Mesenchymal stem cell (in vitro differentiated cells and primary cell): Measurements from ENCODE around the gene IGFBP2.

Experiments
- DNase-seq: peaks from one replicate; pipeline ENCODE4 v3.0.0-alpha.2; 2013
- H2AFZ ChIP-seq: one replicate; pipeline ENCODE4 v1.6.1; 2013; ENCODE audit warnings: low read depth, mild to moderate bottlenecking, control low read depth, inconsistent platforms, low read length, moderate library complexity
- H2AK5ac ChIP-seq: 2 replicates; pipeline ENCODE4 v1.6.1; 2013; ENCODE audit warnings: low read length, moderate library complexity, mild to moderate bottlenecking, inconsistent platforms; ENCODE audit not compliant: severe bottlenecking
- H2BK120ac ChIP-seq: one replicate; pipeline ENCODE4 v1.6.1; 2013; ENCODE audit warnings: low read depth, mild to moderate bottlenecking, inconsistent platforms, low read length, moderate library complexity
- H2BK12ac ChIP-seq, 2 experiments: one replicate each; pipeline ENCODE4 v1.6.1; 2013; ENCODE audit warnings: inconsistent platforms in 2 of 2, low read length in 2 of 2, mild to moderate bottlenecking in 2 of 2, moderate library complexity in 2 of 2, control low read depth in 1 of 2
- H2BK15ac ChIP-seq: one replicate; pipeline ENCODE4 v1.6.1; 2013; ENCODE audit warnings: mild to moderate bottlenecking, low read depth, inconsistent platforms; ENCODE audit not compliant: poor library complexity, severe bottlenecking
- H2BK5ac ChIP-seq: 2 replicates; pipeline ENCODE4 v1.6.1; 2013; ENCODE audit warnings: low read depth, mild to moderate bottlenecking, low read length, control low read depth, inconsistent platforms; ENCODE audit not compliant: poor library complexity, severe bottlenecking
- H3K14ac ChIP-seq, 2 experiments: one replicate each; pipeline ENCODE4 v1.6.1; 2013; ENCODE audit warnings: inconsistent platforms in 2 of 2, low read length in 2 of 2, control low read depth in 1 of 2, mild to moderate bottlenecking in 1 of 2, moderate library complexity in 1 of 2
- H3K18ac ChIP-seq, 2 experiments: one replicate each; pipeline ENCODE4 v1.6.1; 2013; ENCODE audit warnings: inconsistent platforms in 2 of 2, low read length in 2 of 2, control low read depth in 1 of 2, low read depth in 1 of 2, mild to moderate bottlenecking in 1 of 2
- H3K23ac ChIP-seq, 2 experiments: one replicate each; pipeline ENCODE4 v1.6.1; 2013; ENCODE audit warnings: inconsistent platforms in 2 of 2, low read length in 2 of 2, mild to moderate bottlenecking in 2 of 2, moderate library complexity in 2 of 2, control low read depth in 1 of 2
- H3K27ac ChIP-seq: 2 replicates; pipeline ENCODE4 v1.5.1; 2013; ENCODE audit warnings: mild to moderate bottlenecking, moderate library complexity, low read length, control low read depth, inconsistent platforms; ENCODE audit not compliant: poor library complexity, severe bottlenecking
- H3K27me3 ChIP-seq, 2 experiments: 2 replicates each; pipeline versions ENCODE4 v1.6.1 to v1.7.0; 2013; ENCODE audit warnings: low read length in 2 of 2, mild to moderate bottlenecking in 2 of 2, moderate library complexity in 2 of 2, control low read depth in 1 of 2, inconsistent platforms in 1 of 2; ENCODE audit not compliant: control insufficient read depth in 1 of 2, insufficient read depth in 1 of 2
- H3K36me3 ChIP-seq, 2 experiments: 2 replicates each; pipeline versions ENCODE4 v1.6.1 to v1.7.0; 2013; ENCODE audit warnings: low read length in 2 of 2, control low read depth in 1 of 2, inconsistent platforms in 1 of 2, low read depth in 1 of 2, mild to moderate bottlenecking in 1 of 2; ENCODE audit not compliant: insufficient read depth in 2 of 2, control insufficient read depth in 1 of 2
- H3K4ac ChIP-seq, 2 experiments: one replicate each; pipeline ENCODE4 v1.6.1; 2013; ENCODE audit warnings: inconsistent platforms in 2 of 2, low read length in 2 of 2, mild to moderate bottlenecking in 2 of 2, moderate library complexity in 2 of 2, control low read depth in 1 of 2, low read depth in 1 of 2
- H3K4me1 ChIP-seq: 2 replicates; pipeline ENCODE4 v1.6.1; 2013; ENCODE audit warnings: low read depth, low read length, control low read depth; ENCODE audit not compliant: control insufficient read depth, insufficient read depth
- H3K4me2 ChIP-seq: 2 replicates; pipeline ENCODE4 v1.6.1; 2013; ENCODE audit warnings: low read length, mild to moderate bottlenecking, inconsistent platforms; ENCODE audit not compliant: poor library complexity, severe bottlenecking
- H3K4me3 ChIP-seq, 2 experiments: 2 replicates each; pipeline versions ENCODE4 v1.5.1 to v1.7.0; 2013; ENCODE audit warnings: low read length in 2 of 2, mild to moderate bottlenecking in 2 of 2, control low read depth in 1 of 2, low read depth in 1 of 2; ENCODE audit not compliant: insufficient read depth in 1 of 2
- H3K79me1 ChIP-seq: replicated peaks from 2 replicates; pipeline ENCODE4 v1.6.1; 2013; ENCODE audit warnings: mild to moderate bottlenecking, control low read depth, low read length, inconsistent platforms; ENCODE audit not compliant: poor library complexity, severe bottlenecking
- H3K9ac ChIP-seq: 2 replicates; pipeline ENCODE4 v1.7.0; 2013; ENCODE audit warnings: mild to moderate bottlenecking, low read length, moderate library complexity
- H3K9me3 ChIP-seq: 2 replicates; pipeline ENCODE4 v1.7.0; 2013; ENCODE audit warnings: mild to moderate bottlenecking, low read length; ENCODE audit not compliant: control insufficient read depth
- H4K8ac ChIP-seq: one replicate; pipeline ENCODE4 v1.6.1; 2013; ENCODE audit warnings: inconsistent platforms, mild to moderate bottlenecking, low read length, moderate library complexity
- H4K91ac ChIP-seq: one replicate; pipeline ENCODE4 v1.6.1; 2013; ENCODE audit warnings: mild to moderate bottlenecking, low read length, inconsistent platforms
- WGBS: methylation state at CpG from one replicate; pipeline ENCODE4 v1.1.7; 2013; ENCODE audit warnings: mixed read lengths; 5-methylcytosine and 5-hydroxymethylcytosine counted together

Gene IGFBP2

GRCh38 chr2:216601632-216602409 lies 31.4 kb upstream of the IGFBP2 start:
- no peaks in the 10 kb centered on the region for H3K36me3 ChIP-seq
- no peak overlapping the region for H2AK5ac ChIP-seq
- H2BK12ac ChIP-seq, result no peak overlapping the region
- H3K4me1 ChIP-seq, result peaks cover 7% of the 10 kb centered on the region
- no peak overlapping the region for H3K4ac ChIP-seq
- H4K91ac ChIP-seq, result no peak overlapping the region
- H2BK120ac ChIP-seq, result no peak overlapping the region
- WGBS, result 90% methylated on average over 12 of the region's 12 CpGs
- H3K79me1 ChIP-seq, result no peaks in the 10 kb centered on the region
- H3K4me2 ChIP-seq, result no peak overlapping the region
- no peak for DNase-seq
- no peak overlapping the region for H3K27ac ChIP-seq
- H2BK5ac ChIP-seq, result no peak overlapping the region
- no peak overlapping the region for H3K18ac ChIP-seq
- H3K4me3 ChIP-seq, result no peak overlapping the region
- no peak overlapping the region for H3K23ac ChIP-seq
- no peak overlapping the region for H3K9ac ChIP-seq
- H4K8ac ChIP-seq, result no peak overlapping the region
- no peak overlapping the region for H2BK15ac ChIP-seq
- no peak overlapping the region for H2AFZ ChIP-seq
- H3K14ac ChIP-seq, result no peak overlapping the region
- no peaks in the 10 kb centered on the region for H3K9me3 ChIP-seq
- peaks cover 33 to 57% of the 10 kb centered on the region in 2 experiments for H3K27me3 ChIP-seq

DNA sequence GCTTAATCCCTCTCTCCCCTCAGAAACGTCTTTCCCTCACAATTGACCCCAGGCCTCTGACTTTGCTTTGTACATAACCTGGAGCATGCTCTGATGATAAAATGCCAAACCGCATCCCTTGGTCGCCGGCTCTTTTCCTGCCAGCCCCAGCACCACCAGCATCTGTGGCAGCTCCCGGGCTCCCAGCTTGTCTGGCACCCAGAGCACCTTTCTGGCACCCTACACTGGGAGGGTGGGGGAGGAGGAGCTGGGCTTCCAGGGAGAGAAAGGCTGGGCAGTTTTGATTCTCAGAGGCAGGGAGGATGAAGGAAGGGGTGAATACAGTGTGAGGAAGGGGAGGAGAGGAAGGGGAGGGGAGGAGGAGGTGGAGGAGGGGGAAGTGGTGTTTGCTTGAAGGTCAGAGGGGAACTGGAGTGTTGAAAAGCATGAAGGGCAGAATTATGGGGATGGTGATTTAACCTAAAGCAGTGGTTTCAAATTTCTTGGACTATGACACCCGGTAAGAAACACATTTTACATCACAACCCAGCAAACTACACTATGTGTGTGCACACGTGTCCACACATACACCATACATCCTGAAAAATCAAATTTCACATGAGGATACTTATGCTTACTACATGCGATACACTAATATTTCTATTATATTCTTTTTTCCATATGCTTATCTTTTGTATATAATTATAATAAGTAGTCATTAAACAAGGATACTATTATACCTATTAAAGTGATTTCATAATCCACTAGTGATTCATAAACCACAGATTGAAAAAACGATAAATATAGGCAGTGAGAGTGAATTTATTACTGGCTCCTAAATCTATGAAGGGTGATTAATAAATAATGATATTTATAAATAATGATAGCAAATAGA lies 30.0 kb upstream of the IGFBP2 start:
- H3K14ac ChIP-seq, result no peak overlapping the region

DNA sequence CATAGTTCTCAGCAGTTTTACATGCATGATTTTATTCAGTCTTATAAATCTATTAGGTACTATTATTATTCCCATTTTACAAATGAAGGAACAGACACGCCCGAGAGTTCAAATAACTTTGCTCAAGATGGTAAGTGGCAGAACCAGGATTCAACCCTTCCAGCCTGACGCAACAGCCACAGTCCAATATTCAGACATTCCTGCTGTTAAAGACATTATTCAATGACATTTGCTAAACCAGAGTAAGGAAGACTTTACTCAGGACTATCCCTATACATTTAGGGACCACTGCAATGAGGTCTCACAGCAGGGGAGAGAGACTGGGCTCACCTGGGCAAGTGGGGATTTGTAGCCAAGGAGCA lies 29.4 kb upstream of the IGFBP2 start:
- Histone ChIP-seq H4K8ac (no peak overlapping the region), H2AFZ (no peak overlapping the region), H2BK12ac (no peak overlapping the region), H3K9me3 (no peaks in the 10 kb centered on the region), H3K4ac (no peak overlapping the region), H3K27me3 (peaks cover 45 to 76% of the 10 kb centered on the region in 2 experiments), H2AK5ac (no peak overlapping the region), H3K36me3 (no peaks in the 10 kb centered on the region), H4K91ac (no peak overlapping the region), H3K4me3 (no peak overlapping the region), H3K9ac (no peak overlapping the region), H2BK5ac (no peak overlapping the region), H3K4me2 (no peak overlapping the region), H2BK15ac (no peak overlapping the region), H2BK120ac (no peak overlapping the region), H3K18ac (no peak overlapping the region), H3K4me1 (peaks cover 6% of the 10 kb centered on the region), H3K79me1 (no peaks in the 10 kb centered on the region), H3K27ac (no peak overlapping the region), H3K14ac (no peak overlapping the region), H3K23ac (no peak overlapping the region)
- 95% methylated on average over 3 of the region's 3 CpGs for WGBS
- DNase-seq, result no peak

More for the DNA sequence above, 30.0 kb upstream of the IGFBP2 start:
- no peak overlapping the region for H2BK5ac ChIP-seq
- H3K23ac ChIP-seq, result no peak overlapping the region
- no peaks in the 10 kb centered on the region for H3K9me3 ChIP-seq
- H2BK12ac ChIP-seq, result no peak overlapping the region
- no peaks in the 10 kb centered on the region for H3K36me3 ChIP-seq
- no peak overlapping the region for H2BK120ac ChIP-seq
- H3K79me1 ChIP-seq, result no peaks in the 10 kb centered on the region
- peaks cover 6% of the 10 kb centered on the region for H3K4me1 ChIP-seq
- no peak overlapping the region for H2AK5ac ChIP-seq
- H3K27ac ChIP-seq, result no peak overlapping the region
- peaks cover 45 to 71% of the 10 kb centered on the region in 2 experiments for H3K27me3 ChIP-seq
- no peak overlapping the region for H4K91ac ChIP-seq
- WGBS, result 75% methylated on average over 7 of the region's 9 CpGs
- no peak overlapping the region for H3K9ac ChIP-seq
- H2AFZ ChIP-seq, result no peak overlapping the region
- H3K4me2 ChIP-seq, result no peak overlapping the region
- DNase-seq, result no peak
- H2BK15ac ChIP-seq, result no peak overlapping the region
- no peak overlapping the region for H3K4me3 ChIP-seq
- H4K8ac ChIP-seq, result no peak overlapping the region
- no peak overlapping the region for H3K4ac ChIP-seq
- no peak overlapping the region for H3K18ac ChIP-seq

DNA sequence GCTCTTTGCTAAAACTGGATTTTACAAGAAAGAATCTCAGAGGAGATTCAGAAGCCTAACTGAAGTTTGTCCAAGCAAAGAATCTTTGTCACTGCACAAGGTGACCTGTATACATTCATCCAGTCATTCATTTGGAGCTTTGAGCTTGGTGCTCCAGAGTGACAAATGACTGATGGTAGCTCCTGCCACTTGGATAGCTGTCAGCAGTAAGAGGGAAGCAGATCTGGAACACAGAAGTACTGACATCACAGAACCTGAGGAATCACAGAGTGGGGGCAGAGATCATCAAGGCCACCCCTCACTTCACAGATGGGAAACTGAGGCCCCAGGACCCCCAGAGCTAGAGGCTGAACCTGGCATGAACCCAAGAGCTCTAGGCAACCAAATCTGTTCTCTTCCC lies 28.8 kb upstream of the IGFBP2 start:
- Histone ChIP-seq H4K91ac (no peak overlapping the region), H4K8ac (no peak overlapping the region), H3K36me3 (no peaks in the 10 kb centered on the region), H2BK12ac (no peak overlapping the region), H2AK5ac (no peak overlapping the region), H3K27ac (no peak overlapping the region), H2BK15ac (no peak overlapping the region), H3K27me3 (peaks cover 45 to 80% of the 10 kb centered on the region in 2 experiments), H2BK120ac (no peak overlapping the region), H3K4me2 (no peak overlapping the region), H3K23ac (no peak overlapping the region), H3K4me1 (peaks cover 6% of the 10 kb centered on the region), H2AFZ (no peak overlapping the region), H3K79me1 (no peaks in the 10 kb centered on the region), H3K4me3 (no peak overlapping the region), H3K9ac (no peak overlapping the region), H3K4ac (no peak overlapping the region), H3K18ac (no peak overlapping the region), H3K14ac (no peak overlapping the region), H3K9me3 (no peaks in the 10 kb centered on the region), H2BK5ac (no peak overlapping the region)
- no peak for DNase-seq
